Measurements from ENCODE around the gene PLXNC1.

- TF ChIP-seq, protein P1, sequence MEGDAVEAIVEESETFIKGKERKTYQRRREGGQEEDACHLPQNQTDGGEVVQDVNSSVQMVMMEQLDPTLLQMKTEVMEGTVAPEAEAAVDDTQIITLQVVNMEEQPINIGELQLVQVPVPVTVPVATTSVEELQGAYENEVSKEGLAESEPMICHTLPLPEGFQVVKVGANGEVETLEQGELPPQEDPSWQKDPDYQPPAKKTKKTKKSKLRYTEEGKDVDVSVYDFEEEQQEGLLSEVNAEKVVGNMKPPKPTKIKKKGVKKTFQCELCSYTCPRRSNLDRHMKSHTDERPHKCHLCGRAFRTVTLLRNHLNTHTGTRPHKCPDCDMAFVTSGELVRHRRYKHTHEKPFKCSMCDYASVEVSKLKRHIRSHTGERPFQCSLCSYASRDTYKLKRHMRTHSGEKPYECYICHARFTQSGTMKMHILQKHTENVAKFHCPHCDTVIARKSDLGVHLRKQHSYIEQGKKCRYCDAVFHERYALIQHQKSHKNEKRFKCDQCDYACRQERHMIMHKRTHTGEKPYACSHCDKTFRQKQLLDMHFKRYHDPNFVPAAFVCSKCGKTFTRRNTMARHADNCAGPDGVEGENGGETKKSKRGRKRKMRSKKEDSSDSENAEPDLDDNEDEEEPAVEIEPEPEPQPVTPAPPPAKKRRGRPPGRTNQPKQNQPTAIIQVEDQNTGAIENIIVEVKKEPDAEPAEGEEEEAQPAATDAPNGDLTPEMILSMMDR (conservative IDR thresholded peaks at IDR 0.05; ENCODE audit: low read depth, low read length) = no peak
- no peak for TF ChIP-seq EZH2 (IDR thresholded peaks at IDR 0.05; ENCODE audit: borderline replicate concordance, low read depth, low read length, poor library complexity, severe bottlenecking)
These were observed 18.8 kb downstream of the PLXNC1 start for GRCh38 chr12:94167071-94167755.
